Parathyroid adenoma (tissue), 2 donors: ENCODE measurements around the gene EID1.

Experiments
- H2AFZ ChIP-seq: fragments of 300-600 bp; sonication (generic); one replicate; pipeline ENCODE4 v1.7.0; 2017; ENCODE audit warnings: antibody characterized with exemption, mild to moderate bottlenecking
- H3K27ac ChIP-seq: fragments of 300-600 bp; sonication (generic); one replicate; pipeline ENCODE4 v1.7.0; 2017
- H3K27me3 ChIP-seq: fragments of 300-600 bp; sonication (generic); one replicate; pipeline ENCODE4 v1.7.0; 2017; ENCODE audit warnings: low read length; ENCODE audit not compliant: control insufficient read depth, insufficient read depth
- H3K36me3 ChIP-seq: fragments of 300-600 bp; sonication (generic); one replicate; pipeline ENCODE4 v1.7.0; 2017; ENCODE audit warnings: low read length; ENCODE audit not compliant: control insufficient read depth, insufficient read depth
- H3K4me1 ChIP-seq: fragments of 300-600 bp; sonication (generic); one replicate; pipeline ENCODE4 v1.7.0; 2017; ENCODE audit warnings: control low read depth
- H3K4me2 ChIP-seq: fragments of 300-600 bp; sonication (generic); one replicate; pipeline ENCODE4 v1.7.0; 2017; ENCODE audit warnings: low read length
- H3K4me3 ChIP-seq: fragments of 300-600 bp; sonication (generic); one replicate; pipeline ENCODE4 v1.7.0; 2017; ENCODE audit warnings: low read depth, low read length
- H3K79me2 ChIP-seq: fragments of 300-600 bp; sonication (generic); one replicate; pipeline ENCODE4 v1.7.0; 2017; ENCODE audit warnings: control low read depth
- H3K9ac ChIP-seq: fragments of 300-600 bp; sonication (generic); one replicate; pipeline ENCODE4 v1.7.0; 2017; ENCODE audit warnings: mild to moderate bottlenecking
- H3K9me3 ChIP-seq: fragments of 300-600 bp; sonication (generic); one replicate; pipeline ENCODE4 v1.7.0; 2017; ENCODE audit warnings: low read length; ENCODE audit not compliant: control insufficient read depth
- CTCF ChIP-seq: fragments of 300-600 bp; sonication (generic); IDR thresholded peaks from one replicate; pipeline ENCODE4 v1.7.0; 2017; ENCODE audit warnings: antibody characterized with exemption, mild to moderate bottlenecking
- donor health status: primary hyperparathyroidism.

EID1 gene

GRCh38 chr15:48925714-48926223 is 47.8 kb downstream of the EID1 start:
- H3K9ac ChIP-seq = no peak overlapping the region
- no peak overlapping the region for H2AFZ ChIP-seq
- no peak overlapping the region for H3K27ac ChIP-seq
- no peak overlapping the region for H3K4me2 ChIP-seq
- no peak for TF ChIP-seq CTCF
- H3K36me3 ChIP-seq = no peaks in the 10 kb centered on the region
- H3K27me3 ChIP-seq = no peaks in the 10 kb centered on the region
- H3K4me1 ChIP-seq = no peaks in the 10 kb centered on the region
- H3K4me3 ChIP-seq = no peak overlapping the region
- H3K79me2 ChIP-seq = no peaks in the 10 kb centered on the region
- no peaks in the 10 kb centered on the region for H3K9me3 ChIP-seq

- Histone ChIP-seq H3K4me3 (no peak overlapping the region), H3K9ac (no peak overlapping the region), H3K4me2 (no peak overlapping the region), H3K9me3 (no peaks in the 10 kb centered on the region), H3K27ac (no peak overlapping the region), H2AFZ (no peak overlapping the region), H3K36me3 (no peaks in the 10 kb centered on the region), H3K27me3 (no peaks in the 10 kb centered on the region), H3K4me1 (no peaks in the 10 kb centered on the region), H3K79me2 (no peaks in the 10 kb centered on the region)
- TF ChIP-seq CTCF = no peak
Observed at GRCh38 chr15:48928877-48929538, 51.1 kb downstream of the EID1 start.

GRCh38 chr15:48929661-48930060 is 51.7 kb downstream of the EID1 start:
- no peak for TF ChIP-seq CTCF
- no peaks in the 10 kb centered on the region for H3K79me2 ChIP-seq
- H3K4me2 ChIP-seq = no peak overlapping the region
- no peak overlapping the region for H3K4me3 ChIP-seq
- no peak overlapping the region for H2AFZ ChIP-seq
- H3K4me1 ChIP-seq = no peaks in the 10 kb centered on the region
- H3K27ac ChIP-seq = no peak overlapping the region
- no peaks in the 10 kb centered on the region for H3K9me3 ChIP-seq
- no peaks in the 10 kb centered on the region for H3K36me3 ChIP-seq
- H3K9ac ChIP-seq = no peak overlapping the region
- no peaks in the 10 kb centered on the region for H3K27me3 ChIP-seq
